CD4-positive, alpha-beta T cell treated with Interferon alpha-2 for 1 hour (primary cell): ENCODE data around the gene SLC35E1.
A peak's percentile ranks its signal among the peaks of the same experiment; 100 is the strongest.

ENCODE experiments used
- DNase-seq, 2 donors: peaks; one replicate each; pipeline ENCODE4 v3.0.0-alpha.2; 2020 to 2022

The SLC35E1 gene

DNA sequence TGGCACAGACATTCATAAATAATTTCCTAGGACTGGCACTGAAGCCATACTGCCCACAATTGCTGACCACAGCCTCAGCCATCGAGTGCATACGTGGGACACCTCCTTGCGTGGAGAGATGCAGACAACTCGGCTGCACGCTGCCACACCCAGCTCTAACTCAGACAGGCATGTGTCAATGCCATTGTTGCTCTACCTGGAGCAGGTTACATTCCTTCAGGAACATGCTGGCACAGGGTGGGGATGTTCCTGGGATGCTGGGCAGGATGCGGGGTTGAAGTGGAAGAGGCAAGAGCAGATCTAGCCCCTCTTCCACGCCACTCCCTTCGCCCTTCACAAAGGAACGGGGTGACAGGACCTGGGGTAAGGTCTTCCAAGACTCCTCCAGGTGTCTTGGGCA lies 24.2 kb upstream of the SLC35E1 start:
- no peak for DNase-seq

DNA sequence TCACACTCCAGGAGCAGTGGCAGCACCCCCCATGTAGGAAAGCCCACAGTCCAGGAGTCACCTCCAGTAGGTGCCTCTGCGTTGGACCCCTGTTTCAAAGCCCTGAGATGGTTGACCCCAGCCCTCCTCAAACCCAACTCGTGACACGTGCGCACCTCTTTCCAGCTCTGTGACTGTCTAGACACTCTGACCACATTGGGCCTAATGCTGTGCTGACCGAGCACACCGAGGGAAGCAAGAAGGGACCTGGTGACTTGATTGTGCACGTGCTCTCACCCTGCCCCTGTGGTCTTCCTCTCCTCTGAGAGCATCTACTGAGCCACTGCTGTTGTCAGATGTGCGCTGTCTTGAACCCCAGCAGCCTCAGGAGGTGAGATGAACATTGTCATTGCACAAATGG lies 22.9 kb upstream of the SLC35E1 start:
- DNase-seq = no peak

DNA sequence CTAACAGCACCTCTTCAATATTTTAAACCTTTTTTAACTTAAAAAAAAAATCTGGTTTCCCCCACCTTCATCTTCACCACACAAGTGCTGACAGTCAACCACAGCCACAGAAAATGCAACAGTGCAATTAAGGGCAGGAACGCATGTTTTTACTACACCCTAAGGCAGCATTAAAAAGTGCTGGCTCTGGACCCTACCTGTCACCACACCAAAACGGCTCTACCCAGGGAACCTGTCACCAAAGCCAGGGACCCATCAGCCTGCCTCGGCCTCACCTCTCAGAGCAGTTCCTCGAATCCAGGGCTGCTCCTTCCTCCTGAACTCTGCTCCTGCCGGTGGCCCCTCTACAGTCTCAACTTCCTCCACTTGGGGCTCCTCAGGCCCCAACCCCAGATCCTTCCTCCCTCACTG lies 22.5 kb upstream of the SLC35E1 start:
- DNase-seq = peak; percentile 25 to 65

DNA sequence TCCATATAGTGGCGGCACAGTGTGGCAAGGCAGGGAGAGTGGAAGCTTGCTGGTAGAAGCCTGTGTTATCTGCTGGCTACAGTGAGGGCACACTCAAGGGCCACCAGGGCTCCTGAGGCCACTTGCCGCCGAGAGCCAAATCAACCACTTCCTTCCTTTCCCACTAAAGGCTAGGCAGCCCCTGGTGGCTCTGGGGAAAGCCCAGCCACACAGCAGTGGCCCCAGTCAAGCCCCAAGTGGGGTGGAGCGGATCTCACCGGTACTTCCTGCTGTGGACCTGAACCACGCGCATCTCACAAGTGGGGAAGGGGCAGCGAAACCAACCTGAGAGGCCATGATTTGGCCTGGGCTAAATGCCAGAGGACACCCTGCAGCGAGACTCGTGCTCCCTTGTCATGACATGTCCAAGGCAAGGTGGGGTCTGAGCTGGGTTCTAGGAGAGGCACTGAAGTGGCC lies 21.9 kb upstream of the SLC35E1 start:
- peak; percentile 58 to 71 for DNase-seq

DNA sequence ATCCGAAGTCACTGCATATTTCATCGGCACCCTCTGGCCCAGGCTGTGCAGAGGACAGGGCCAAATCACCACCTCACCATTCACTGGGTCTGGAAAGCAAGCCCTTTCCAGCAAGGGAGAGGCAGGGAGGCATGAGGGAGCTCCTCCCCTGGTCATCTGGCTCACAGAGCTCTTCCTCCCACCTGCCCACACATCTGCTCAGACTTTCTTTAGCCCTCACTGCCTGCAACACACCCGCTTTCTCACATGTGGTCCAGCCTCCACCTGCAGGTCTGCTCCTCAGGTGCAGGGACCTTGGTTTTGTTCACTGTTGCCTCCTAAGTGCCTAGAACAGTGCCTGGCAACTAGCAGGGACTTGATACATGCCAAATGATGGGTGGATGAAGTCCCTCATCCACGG lies 21.0 kb upstream of the SLC35E1 start:
- DNase-seq = no peak

DNA sequence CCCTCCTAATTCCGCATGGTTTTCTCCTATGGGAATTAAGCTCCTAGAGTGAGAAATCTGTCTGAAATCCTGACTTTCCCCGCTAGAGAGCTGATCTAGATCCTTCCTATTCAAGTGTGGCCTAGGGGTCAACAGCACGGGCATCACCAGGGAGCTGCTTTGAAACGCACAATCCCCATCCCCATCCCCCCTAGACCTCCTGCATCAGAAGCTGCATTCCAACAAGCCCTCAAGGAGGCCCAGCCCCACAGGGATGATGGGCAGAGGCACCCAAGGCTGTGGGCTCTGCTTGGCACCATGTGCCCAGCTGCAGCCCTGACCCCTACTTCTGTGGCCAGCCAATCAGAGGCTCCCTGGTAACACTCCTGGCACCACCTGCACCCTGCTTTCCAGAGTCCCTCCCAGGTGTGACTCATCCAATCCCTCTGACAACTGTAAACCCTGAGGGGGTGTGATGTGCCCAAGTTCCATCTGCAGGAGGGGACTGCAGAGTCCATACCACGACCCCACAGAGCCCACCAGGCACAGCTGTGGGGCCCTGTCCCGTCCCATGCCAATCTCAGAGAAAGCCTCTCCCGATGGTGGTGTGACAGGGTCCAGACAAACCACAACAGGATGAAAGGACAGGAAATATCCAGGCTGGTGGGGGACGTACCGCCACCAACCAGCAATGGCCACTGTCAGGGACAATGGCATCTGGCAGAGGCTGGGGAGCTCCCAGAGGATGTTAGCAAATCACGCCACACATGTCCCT lies 19.8 kb upstream of the SLC35E1 start:
- DNase-seq = no peak

DNA sequence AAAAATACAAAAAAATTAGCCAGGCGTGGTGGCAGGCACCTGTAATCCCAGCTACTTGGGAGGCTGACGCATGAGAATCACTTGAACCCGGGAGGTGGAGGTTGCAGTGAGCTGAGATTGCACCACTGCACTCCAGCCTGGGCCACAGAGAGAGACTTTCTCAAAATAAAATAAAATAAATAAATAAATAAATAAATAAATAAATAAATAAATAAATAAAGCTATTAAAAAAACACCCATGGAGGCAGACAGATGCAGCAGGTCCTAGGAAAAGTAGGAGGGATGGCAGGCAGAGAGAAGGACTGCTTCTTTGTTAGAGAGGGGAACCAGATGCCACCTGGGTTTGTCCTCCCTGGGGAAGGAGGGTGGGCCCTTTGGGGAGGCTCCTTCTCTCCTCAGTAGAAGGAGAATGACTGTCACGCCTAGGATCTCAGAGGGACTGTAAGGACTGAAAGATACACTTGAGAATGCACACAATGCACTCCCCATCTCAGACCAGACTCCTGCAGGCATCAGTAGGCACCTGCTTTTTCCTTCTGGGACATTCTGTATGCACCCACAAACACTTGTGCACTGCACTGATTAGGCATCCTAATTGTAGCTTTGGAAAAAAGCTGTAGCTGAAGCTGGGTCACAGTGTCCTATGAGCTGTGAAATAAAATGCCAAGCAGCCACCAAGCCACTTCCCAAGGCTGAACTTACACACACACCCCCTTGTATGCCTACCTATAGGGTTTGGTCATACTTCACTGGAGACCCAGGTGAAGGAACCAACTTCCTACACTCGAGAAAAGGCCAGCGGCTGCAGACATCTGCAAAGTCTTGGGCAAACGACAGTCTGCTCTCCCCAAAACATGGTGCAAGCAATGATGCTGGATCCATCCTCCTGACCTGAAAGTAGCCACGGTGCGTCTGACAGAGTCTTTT lies 18.9 kb upstream of the SLC35E1 start:
- DNase-seq = no peak

DNA sequence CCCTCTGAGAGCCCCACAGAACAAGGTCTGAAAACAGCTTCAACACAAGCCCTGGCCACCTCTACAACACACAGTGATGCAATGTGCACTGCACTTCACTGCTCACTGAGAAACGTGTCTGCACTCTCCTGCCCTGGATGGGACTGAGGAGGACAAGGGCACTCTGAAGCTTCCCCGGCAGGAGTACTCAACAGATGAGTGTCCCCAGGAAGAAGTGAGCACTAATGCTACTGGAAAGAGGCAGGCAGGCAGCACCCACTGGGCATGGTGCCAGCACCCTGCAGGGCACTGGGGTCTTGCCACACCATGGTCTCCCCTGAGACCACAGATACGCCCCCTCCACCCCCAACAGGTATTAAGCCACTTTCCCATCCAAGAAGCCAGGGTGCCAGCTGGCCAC lies 17.7 kb upstream of the SLC35E1 start:
- no peak for DNase-seq

DNA sequence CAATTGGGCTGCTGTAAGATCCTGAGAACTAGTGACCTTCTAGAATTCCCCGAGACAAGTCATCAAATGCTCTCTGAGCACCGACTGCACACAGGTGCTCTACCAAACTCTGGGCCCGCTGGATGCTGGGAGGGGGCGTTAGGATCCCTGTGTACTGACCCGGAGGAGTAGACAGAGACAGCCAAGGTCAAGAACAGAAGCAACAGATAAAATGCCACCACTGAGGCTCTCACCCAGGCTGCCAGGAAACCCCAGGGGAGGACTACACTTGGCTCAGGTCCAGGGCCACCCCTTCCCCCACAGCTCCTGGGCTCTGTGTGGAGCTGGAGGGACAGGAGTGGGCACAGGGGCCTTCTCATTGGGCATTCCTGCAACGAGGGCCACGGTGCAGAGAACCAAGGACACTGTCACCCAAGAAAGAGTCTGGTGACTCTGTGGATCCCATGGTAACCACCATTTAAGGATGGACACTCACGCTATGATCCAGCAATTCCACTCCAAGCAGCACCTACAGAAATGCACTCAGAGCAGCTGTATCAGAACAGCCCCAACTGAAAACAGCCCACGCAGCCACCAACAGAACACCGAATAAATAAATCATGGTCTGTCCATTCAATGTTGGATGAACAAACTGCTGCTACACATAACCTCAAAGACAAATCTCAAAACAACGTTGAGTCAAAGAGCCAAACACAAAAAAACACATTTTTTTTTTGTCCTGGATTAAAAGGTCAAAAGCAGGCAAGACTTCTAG lies 16.8 kb upstream of the SLC35E1 start:
- DNase-seq = no peak

DNA sequence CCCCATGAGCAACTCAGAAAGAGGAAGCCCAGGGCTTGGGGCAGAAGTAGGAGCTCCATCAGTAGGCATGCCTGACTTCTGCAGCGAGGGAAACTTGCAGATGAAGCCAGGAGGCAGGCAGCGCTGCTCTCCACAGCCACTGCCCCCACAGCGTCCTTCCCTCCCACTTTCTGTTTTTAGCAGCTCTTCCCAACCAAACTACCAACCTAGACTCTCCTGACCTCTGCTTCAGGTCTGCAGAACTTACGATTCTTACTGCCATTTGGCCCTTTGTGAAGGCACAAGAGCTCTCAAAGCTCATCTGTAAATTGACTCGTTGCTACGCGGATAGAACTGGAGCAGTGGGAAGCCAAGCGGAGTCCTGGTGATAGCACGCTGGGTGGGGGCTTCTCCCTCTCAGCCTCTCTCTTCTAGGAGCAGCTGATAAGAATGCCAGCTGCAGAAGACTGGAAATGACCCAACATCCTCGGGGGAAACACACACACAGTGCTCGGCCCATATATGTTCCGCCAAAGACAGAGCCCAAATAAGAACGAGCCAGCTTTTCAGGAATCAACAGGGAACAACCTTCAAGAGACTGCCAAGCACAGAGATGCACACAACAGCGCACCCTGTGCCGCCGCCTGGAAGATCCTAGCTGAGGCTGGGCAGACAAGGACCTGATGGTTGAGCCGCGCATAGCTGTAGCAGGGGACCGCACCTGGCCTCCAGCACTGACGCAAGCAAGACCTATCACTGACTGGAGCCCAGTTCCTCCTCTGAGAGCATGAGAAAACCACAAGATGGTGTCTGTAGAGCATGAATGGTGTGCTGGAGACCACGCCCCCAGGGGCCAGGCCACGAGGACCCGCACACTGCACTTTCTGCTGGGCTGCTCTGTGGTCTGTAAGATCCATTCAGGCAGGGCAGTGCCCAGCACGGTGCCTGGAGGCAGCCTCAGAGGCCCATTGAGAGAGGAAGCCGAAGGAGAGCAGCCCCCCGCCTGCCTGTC lies 15.9 kb upstream of the SLC35E1 start:
- peak; percentile 73 to 78 for DNase-seq

DNA sequence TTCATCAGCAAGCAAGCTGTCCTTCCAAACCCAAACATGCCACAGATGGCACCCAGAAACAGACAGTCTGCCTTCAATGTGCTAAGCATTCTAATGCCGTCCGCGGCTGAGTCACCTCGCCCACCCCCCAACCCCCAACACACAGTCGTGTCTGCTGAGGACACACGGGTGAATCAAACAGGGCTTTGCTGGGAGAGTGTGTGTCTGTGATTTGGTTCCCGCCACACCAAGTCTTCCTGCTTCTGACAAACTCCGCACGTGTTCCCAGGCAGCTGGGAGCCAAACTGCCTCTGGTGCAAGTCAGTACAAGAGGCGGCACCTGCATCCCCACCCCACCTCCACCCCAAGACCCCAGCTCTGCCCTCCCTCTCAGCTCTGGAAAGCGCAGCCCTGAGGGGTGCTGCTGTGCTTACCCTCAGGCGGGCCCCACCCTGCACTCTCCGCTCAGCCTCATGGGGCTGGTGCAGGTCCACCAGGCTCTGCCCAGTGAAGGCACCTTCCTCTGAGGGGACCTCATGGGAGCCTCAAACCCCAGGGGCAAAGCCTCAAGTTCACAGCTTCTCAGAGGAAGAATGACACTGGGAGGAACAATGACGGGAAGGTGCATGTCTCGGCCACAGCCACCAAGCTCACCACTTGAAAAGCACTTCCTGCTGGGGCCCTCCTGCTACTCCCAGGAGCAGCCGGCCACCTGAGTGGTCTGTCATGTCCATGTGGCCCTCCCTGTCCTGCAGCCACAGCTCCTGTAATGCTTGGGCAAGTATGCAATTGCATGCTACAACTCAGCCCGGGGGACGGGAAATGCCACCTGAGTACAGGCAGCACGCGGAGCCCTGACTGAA lies 15.0 kb upstream of the SLC35E1 start:
- peak; percentile 57 to 69 for DNase-seq

DNA sequence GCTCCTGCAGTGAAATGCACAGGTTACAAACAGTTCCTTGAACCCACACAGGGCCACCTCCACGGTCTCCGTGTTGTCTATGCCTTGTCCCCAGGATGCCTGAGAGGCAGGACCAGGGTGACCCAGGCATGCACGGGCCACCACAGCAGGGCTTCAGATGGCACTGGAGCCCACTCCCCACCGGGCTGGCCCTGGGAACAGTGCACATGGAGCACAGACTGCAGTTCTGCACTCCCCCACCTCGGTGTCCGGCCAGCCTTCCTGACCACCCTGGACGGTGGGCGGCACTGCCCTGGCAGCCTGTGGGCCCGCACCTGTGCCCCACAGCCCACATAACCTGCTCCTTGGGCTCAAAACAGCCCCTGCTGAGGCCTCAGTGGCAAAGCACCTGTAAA lies 14.3 kb upstream of the SLC35E1 start:
- no peak for DNase-seq

DNA sequence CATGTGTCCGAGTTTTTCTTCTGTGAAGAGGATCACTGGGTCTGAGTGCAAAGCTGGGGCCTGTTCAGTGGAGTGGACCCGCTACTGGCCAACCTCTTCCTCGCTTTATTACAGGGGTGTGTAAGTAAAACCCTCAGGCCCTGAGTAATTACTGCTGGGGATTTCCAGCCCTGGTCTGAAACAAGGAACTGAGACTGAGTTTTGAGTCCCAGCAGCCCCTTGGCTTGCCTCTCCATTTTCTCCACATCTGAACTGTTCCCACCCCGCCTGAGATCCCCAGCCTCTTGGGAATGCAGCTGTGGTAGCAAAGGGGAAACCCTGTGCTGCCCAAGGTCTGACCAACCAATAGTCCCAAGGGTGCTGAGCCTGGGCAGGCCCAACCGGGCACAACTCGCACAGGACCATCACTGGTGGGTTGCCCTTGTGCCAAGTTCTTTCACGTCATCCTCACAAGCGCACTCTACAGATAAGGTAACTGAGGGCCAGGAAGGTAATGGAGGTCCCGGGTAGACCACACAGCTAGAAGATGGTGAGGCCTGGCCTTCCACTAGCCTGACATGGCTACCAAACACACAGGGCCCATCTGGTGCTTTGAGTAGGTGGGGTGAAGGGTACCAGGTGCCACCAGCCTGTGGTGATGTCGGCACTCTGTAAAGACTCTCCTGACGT lies 13.7 kb upstream of the SLC35E1 start:
- peak; percentile 50 to 68 for DNase-seq

DNA sequence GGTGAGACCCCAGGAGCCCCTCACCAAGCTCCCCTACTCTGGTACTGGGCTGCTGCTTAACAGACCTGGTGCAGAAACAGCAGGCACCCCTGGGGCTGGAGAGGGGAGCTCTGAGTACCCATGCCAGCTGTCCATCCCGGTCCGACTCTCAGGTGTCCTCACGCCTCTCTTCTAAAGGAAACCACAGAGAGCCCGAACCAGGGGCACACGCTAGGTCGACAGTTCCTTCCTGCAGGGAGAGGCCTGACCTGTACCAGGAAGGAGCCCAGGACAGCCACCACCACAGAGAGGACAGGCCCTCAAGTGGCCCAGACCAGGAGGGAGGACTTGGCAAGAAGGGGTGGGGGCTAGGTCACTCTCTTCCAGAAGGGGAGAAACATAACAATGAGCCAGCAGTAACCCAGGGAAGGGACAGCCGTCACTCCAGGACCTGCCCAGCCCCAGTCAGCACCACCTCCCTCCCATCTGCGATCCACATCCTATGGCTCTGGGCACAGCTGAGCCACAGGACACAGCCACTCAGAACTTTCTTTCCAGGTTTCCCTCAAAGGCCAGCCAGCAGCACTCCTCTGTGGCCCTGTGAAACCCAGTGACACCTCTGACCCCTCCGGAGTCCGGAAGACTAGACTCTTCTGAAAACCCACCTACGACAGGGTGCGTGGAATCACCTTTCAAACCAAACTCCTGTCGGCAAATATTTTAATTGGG lies 13.0 kb upstream of the SLC35E1 start:
- peak in 1 of 2 donors; percentile 11 for DNase-seq

DNA sequence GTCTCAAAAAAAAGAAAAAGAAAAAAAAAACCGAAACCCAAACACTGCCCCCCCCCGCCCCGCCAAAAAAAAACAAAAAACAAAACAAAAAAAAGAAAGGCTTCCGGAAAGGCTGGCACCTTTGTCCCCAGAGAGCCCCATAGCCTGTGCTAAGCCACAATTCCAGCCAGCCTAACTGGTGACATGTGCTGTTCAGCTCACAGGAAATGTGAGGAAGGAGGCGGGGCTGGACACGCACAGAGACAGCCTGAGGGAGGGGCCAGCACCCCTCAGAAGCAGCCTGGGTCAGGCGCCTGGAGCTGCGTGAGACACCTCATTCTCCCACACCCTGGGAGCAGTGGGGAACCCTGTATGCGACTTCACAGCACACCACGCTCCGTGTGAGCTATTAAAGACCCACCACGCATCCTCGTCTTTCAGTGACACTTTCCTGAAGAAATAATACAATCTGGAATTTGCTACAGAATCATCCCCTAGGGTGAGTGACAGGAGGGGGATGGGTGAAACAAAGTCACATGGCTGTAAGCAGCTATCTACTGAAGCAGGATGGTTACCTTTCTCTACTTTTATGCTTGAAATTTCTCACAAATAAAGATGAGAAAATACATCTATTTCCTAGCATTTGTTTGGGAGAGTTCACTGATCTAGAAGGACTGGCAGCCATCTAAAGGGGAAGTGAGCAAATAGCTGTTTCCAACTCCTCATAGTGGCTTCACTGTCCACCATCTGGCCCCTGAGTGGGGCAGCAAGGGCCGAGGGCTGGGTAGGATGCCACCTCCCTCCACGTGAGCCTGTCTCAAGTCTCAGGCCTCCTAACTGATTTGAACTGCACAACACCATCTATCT lies 12.3 kb upstream of the SLC35E1 start:
- peak; percentile 94 to 95 for DNase-seq

DNA sequence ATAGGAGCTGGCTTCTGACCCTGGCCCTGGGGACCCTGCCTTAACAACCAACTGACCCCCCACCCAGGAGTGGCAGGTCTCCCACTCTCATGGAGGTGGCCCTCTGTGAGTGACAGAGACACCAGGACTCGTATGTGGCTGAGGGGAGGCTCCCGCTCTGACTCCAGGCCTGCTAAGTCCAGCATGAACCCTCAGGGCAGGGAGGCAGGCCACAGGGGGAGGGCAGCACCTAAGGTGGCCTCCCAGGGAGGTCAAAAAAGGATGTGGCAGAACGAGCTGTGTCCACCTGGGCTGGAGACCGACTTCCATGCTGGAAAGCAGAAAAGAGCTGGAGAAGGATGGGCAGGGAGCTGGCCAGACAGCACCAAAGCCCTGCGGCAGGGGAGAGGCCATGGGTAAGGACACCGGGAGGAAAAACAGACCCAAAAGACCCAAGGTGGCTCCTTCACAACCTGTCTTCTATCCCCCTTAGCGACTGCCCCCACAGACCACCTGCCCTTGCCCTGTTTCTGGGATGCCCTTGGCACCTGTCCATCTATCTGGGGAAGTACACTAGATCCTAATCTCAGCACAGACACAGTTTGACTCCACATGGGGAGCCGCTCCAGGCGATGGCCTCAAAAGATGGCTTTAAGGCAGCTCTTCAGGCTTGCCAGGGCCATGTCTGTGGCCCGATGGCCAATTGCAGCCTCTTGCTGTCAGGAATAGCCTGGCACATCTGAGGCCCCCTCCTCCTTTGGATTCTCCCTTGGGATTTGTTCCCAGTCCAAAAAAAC lies 10.5 kb upstream of the SLC35E1 start:
- DNase-seq = no peak

DNA sequence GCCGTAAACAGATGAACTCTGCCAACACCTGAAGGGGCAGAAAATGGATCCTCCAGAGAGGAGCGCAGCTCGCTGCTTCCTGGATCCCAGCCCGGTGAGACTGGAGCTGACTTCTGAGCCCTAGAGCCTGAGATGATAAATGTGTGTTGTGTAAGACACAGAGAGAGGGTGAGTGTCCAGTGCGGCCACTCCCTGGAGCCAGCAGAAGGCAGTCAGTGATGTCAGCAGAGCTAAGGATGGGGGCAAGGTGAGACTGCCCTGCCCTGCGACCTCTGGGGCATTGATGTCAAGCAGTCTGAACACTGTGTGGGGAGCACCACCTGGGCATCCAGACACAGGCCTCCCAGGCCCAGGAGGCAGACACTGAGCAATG lies 9.7 kb upstream of the SLC35E1 start:
- DNase-seq = no peak
